Measurements from ENCODE around the gene PRDM16. TPM values are rescaled to one million over a fixed set of nuclear protein-coding genes. Genes with fewer than 3 reads are reported as not detected.

The PRDM16 gene
- total and polyA plus RNA-seq, 2 of the 13 experiments (the other 11 are each of a cell fraction or from before 2014, with no cell fraction given) = 0.15 to 0.81 TPM

GRCh38 chr1:3172431-3173380 lies 103.7 kb downstream of the PRDM16 start (continued):
- 0 out of 2 replicates have a peak, but pooled peaks have one; percentile 10 for TF ChIP-seq CTCF (CRISPR knock-in tag; IDR thresholded peaks at IDR 0.05)

GRCh38 chr1:3173381-3173980 lies 104.5 kb downstream of the PRDM16 start:
- ATAC-seq (no peak), DNase-seq (ENCODE audit: low spot score) (no peak), FAIRE-seq (no peak)
- ChIA-PET CTCF (ENCODE audit: low intra/inter-chr PET ratio, low total read pairs) (no interaction called here), POLR2A (no interaction called here)
- H3K36me3 ChIP-seq (replicated peaks in 1 of 2; ENCODE audit: control insufficient read depth in 1 of 2, insufficient read depth in 2 of 2, low read length in 2 of 2) = no peaks in the 10 kb centered on the region
- no peak overlapping the region for H2AFZ ChIP-seq (ENCODE audit: low read length)
- H3K79me2 ChIP-seq (ENCODE audit: insufficient read depth, low read length) = no peaks in the 10 kb centered on the region
- no TSS peak for BruUV-seq (replicated peaks)
- 94% methylated on average over 8 of the region's 30 CpGs for WGBS (ENCODE audit: low lambda C conversion rate)
- H3K9me3 ChIP-seq (ENCODE audit: low read length) = no peaks in the 10 kb centered on the region
- no peaks in the 10 kb centered on the region for H4K20me1 ChIP-seq (ENCODE audit: insufficient read depth, low read length)
- H3K4me2 ChIP-seq (ENCODE audit: low read depth, low read length) = no peak overlapping the region
- H3K4me3 ChIP-seq (replicated peaks in 1 of 3; ENCODE audit: insufficient read depth in 1 of 3, low read depth in 2 of 3, low read length in 3 of 3) = no peak overlapping the region
- H3K27ac ChIP-seq (ENCODE audit: extremely low read length, insufficient read depth, low read length) = no peak overlapping the region
- peaks cover 1 to 3% of the 10 kb centered on the region in 2 experiments; a peak in 2 of 5 replicates for H3K27me3 ChIP-seq (ENCODE audit: control insufficient read depth in 1 of 2, insufficient read depth in 2 of 2, low read length in 2 of 2)
- no peak for TF ChIP-seq SP140L (CRISPR knock-in tag; IDR thresholded peaks at IDR 0.05; ENCODE audit: borderline replicate concordance)
- no peak for TF ChIP-seq ZNF572 (CRISPR knock-in tag; IDR thresholded peaks at IDR 0.05)
- no peak for TF ChIP-seq HDAC2 (CRISPR knock-in tag; IDR thresholded peaks at IDR 0.05)
- TF ChIP-seq SRF (IDR thresholded peaks at IDR 0.05; ENCODE audit: low read depth, low read length) = no peak
- TF ChIP-seq PCBP2 (optimal IDR thresholded peaks at IDR 0.05; ENCODE audit: low read depth, low read length, poor library complexity, severe bottlenecking) = no peak
- TF ChIP-seq ZKSCAN1 (IDR thresholded peaks at IDR 0.05; ENCODE audit: low read length) = no peak
- no peak for TF ChIP-seq TBL1XR1 (IDR thresholded peaks at IDR 0.05; ENCODE audit: borderline replicate concordance, low read length, partially characterized antibody)
- TF ChIP-seq ZNF883 (CRISPR knock-in tag; IDR thresholded peaks at IDR 0.05; ENCODE audit: not compliant biosample characterization) = no peak
- no peak for TF ChIP-seq MAX (IDR thresholded peaks at IDR 0.05)
- TF ChIP-seq ZNF33A (CRISPR knock-in tag; IDR thresholded peaks at IDR 0.05; ENCODE audit: borderline replicate concordance) = no peak
- TF ChIP-seq HOXA9 (CRISPR knock-in tag; IDR thresholded peaks at IDR 0.05; ENCODE audit: borderline replicate concordance) = no peak
- H3K9ac ChIP-seq (ENCODE audit: insufficient read depth, low read depth, low read length) = no peak overlapping the region
- H3K4me1 ChIP-seq (ENCODE audit: insufficient read depth, low read length) = peaks cover 22% of the 10 kb centered on the region
- in situ Hi-C loops (cut with HindIII; ENCODE audit: extremely low pct_ligation_motif_present, low pct_unique_long_range_greater_than_20kb) (no loop called here), intact Hi-C loops (cut with micrococcal nuclease; ENCODE audit: unreplicated experiment) (loop anchor here (10.0 kb wide), 1 partner anchor 59 kb away; no protein-coding TSS in a partner anchor)
